Psoas muscle (tissue), 8 donors: ENCODE data around the gene KIRREL3. TPM values are rescaled to one million over a fixed set of nuclear protein-coding genes. Genes with fewer than 3 reads are reported as not detected.

Source experiments
- ATAC-seq, 4 donors: fragments of 200-7000 bp; cut with Tn5 transposase; one replicate each; pipeline ENCODE4 v1.9.1; 2020; ENCODE audit warnings: moderate library complexity in 3 of 4, mild to moderate bottlenecking in 2 of 4
- DNase-seq, 2 donors: peaks; one replicate each; pipeline ENCODE4 v3.0.0-alpha.2; 2020
- H3K27ac ChIP-seq: fragments of 200-600 bp; one replicate; pipeline ENCODE4 v1.8.0; 2022
- H3K27me3 ChIP-seq, 3 donors: fragments of 200-600 bp in 1 of 3; one replicate each; pipeline versions ENCODE4 v1.6.1 to v1.8.0; 2013 to 2022; ENCODE audit warnings: low read length in 2 of 3, mild to moderate bottlenecking in 2 of 3, moderate library complexity in 1 of 3; ENCODE audit not compliant: insufficient read depth in 3 of 3
- H3K36me3 ChIP-seq, 2 donors: fragments of 200-600 bp in 1 of 2; one replicate each; pipeline versions ENCODE4 v1.6.1 to v1.8.0; 2013 to 2022; ENCODE audit warnings: low read depth in 1 of 2, mild to moderate bottlenecking in 1 of 2, moderate library complexity in 1 of 2; ENCODE audit not compliant: insufficient read depth in 1 of 2
- H3K4me1 ChIP-seq: fragments of 200-600 bp; one replicate; pipeline ENCODE4 v1.8.0; 2022
- H3K4me3 ChIP-seq: fragments of 200-600 bp; one replicate; pipeline ENCODE4 v1.8.0; 2022; ENCODE audit warnings: mild to moderate bottlenecking
- H3K9me3 ChIP-seq: fragments of 200-600 bp; one replicate; pipeline ENCODE4 v1.8.0; 2022
- CTCF ChIP-seq: fragments of 200-600 bp; IDR thresholded peaks from one replicate; pipeline ENCODE4 v1.8.0; 2022; ENCODE audit warnings: antibody characterized with exemption
- WGBS, 3 donors: extraction: QIAGEN DNeasy Blood & Tissue Kit; methylation state at CpG; one replicate each; pipeline versions ENCODE4 v1.1.6 to v1.1.7; 2013; 5-methylcytosine and 5-hydroxymethylcytosine counted together
- intact Hi-C, 2 donors: fragments of 100-400 bp; cut with DNase I; formaldehyde crosslinking; loops; one replicate each; pipeline versions ENCODE4 v1.11.0 to v1.14.2; 2022
- polyA plus RNA-seq, 3 donors: library from polyadenylated mRNA; stranded (reverse); fragments of 200-250 nt; gene quantifications; one replicate each; pipeline ENCODE4 v1.2.3, GENCODE V29; 2013
- total RNA-seq, 4 donors: library from RNA; stranded (reverse); fragmentation: NEBNext Ultra II Directional in 2 of 4; extraction: Animal tissue kit (Norgen Biotek cat#: 25700) in 2 of 4; gene quantifications; one replicate each; pipeline versions ENCODE4 v1.2.1 to v1.2.4, GENCODE V29; 2021 to 2023
- donor health status: healthy with polysubstance abuse.
- donor health status: DM: no; HTN: no; CAD: no; lungs with moderate emphysema.
- donor health status: Bipolar disorder and iron deficiency.
- donor health status: healthy.
- donor health status: DM: yes; HTN: yes; CAD: no.
- donor health status: DM: no; HTN: no; CAD: no.
- donor health status: DM: no; HTN: no; CAD: no.
- donor health status: DM: yes; HTN: yes; CAD: no.

KIRREL3 gene
- total and polyA plus RNA-seq, 7 donors: 0.04 TPM; not detected in 6

GRCh38 chr11:126917531-126918204 lies 82.9 kb downstream of the KIRREL3 start:
- WGBS, 3 donors: 65 to 68% (median 67%) methylated on average over 9 of the region's 9 CpGs
- Histone ChIP-seq H3K27me3 (no peaks in the 10 kb centered on the region), H3K9me3 (no peaks in the 10 kb centered on the region), H3K4me3 (no peak overlapping the region), H3K36me3 (no peaks in the 10 kb centered on the region), H3K4me1 (no peaks in the 10 kb centered on the region), H3K27ac (no peak overlapping the region)
- DNase-seq (no peak), ATAC-seq (no peak)
- intact Hi-C loops: no loop called here
- no peak for TF ChIP-seq CTCF

GRCh38 chr11:126915430-126915829 lies 85.1 kb downstream of the KIRREL3 start:
- H3K36me3 ChIP-seq: no peaks in the 10 kb centered on the region
- DNase-seq: no peak
- ATAC-seq: no peak
- no peaks in the 10 kb centered on the region for H3K4me1 ChIP-seq
- no peaks in the 10 kb centered on the region for H3K27me3 ChIP-seq
- no peak for TF ChIP-seq CTCF
- H3K4me3 ChIP-seq: no peak overlapping the region
- WGBS, 3 donors: 82 to 87% (median 87%) methylated on average over 4 of the region's 4 CpGs
- no peak overlapping the region for H3K27ac ChIP-seq
- intact Hi-C loops: no loop called here
- no peaks in the 10 kb centered on the region for H3K9me3 ChIP-seq

GRCh38 chr11:126914941-126915340 lies 85.6 kb downstream of the KIRREL3 start:
- DNase-seq: no peak
- no peaks in the 10 kb centered on the region for H3K9me3 ChIP-seq
- no peaks in the 10 kb centered on the region for H3K27me3 ChIP-seq
- no peak overlapping the region for H3K27ac ChIP-seq
- no peaks in the 10 kb centered on the region for H3K36me3 ChIP-seq
- WGBS, 3 donors: 61 to 88% (median 75%) methylated on average over 1 of the region's 1 CpG
- H3K4me3 ChIP-seq: no peak overlapping the region
- no peak for TF ChIP-seq CTCF
- H3K4me1 ChIP-seq: no peaks in the 10 kb centered on the region
- intact Hi-C loops: no loop called here
- ATAC-seq: no peak

- no peak for TF ChIP-seq CTCF
- Histone ChIP-seq H3K27me3 (no peaks in the 10 kb centered on the region), H3K36me3 (no peaks in the 10 kb centered on the region), H3K4me1 (no peaks in the 10 kb centered on the region), H3K4me3 (no peak overlapping the region), H3K9me3 (no peaks in the 10 kb centered on the region), H3K27ac (no peak overlapping the region)
- DNase-seq (no peak), ATAC-seq (no peak)
- WGBS, 3 donors: 50 to 57% (median 52%) methylated on average over 1 of the region's 1 CpG
- intact Hi-C loops: no loop called here
Observed at GRCh38 chr11:126914166-126914565, 86.4 kb downstream of the KIRREL3 start.

- no peaks in the 10 kb centered on the region for H3K27me3 ChIP-seq
- H3K27ac ChIP-seq: no peak overlapping the region
- ATAC-seq: no peak
- H3K9me3 ChIP-seq: no peaks in the 10 kb centered on the region
- no peak overlapping the region for H3K4me3 ChIP-seq
- intact Hi-C loops: no loop called here
- H3K4me1 ChIP-seq: no peaks in the 10 kb centered on the region
- DNase-seq: no peak
- H3K36me3 ChIP-seq: no peaks in the 10 kb centered on the region
- no peak for TF ChIP-seq CTCF
- WGBS, 3 donors: 70 to 78% (median 76%) methylated on average over 2 of the region's 2 CpGs
Observed at GRCh38 chr11:126904520-126904919, 96.0 kb downstream of the KIRREL3 start.
